ENCODE results near the gene ZNF48.
A peak's percentile ranks its signal among the peaks of the same experiment; 100 is the strongest.
"Not testable (repeated sequence)": the region's sequence is repeated elsewhere in the genome, so short reads cannot be mapped to it uniquely, and the experiment has no call there.

The ZNF48 gene

GRCh38 chr16:30378236-30379157, 16.7 kb upstream of the ZNF48 start:
- DNase-seq, result peak; percentile 100

- no peak for DNase-seq
Measured at GRCh38 chr16:30379158-30379783, 15.9 kb upstream of the ZNF48 start.

GRCh38 chr16:30380072-30380802, 15.0 kb upstream of the ZNF48 start:
- DNase-seq, result no peak

- no peak for DNase-seq
Measured at GRCh38 chr16:30380803-30381208, 14.4 kb upstream of the ZNF48 start.

- no peak for DNase-seq
Measured at GRCh38 chr16:30381291-30382041, 13.8 kb upstream of the ZNF48 start.

GRCh38 chr16:30382111-30382881, 12.9 kb upstream of the ZNF48 start, which contains the start of gene SEPTIN1:
Gene SEPTIN1 (minus strand): TSS chr16:30382561. CDS start chr16:30382542, 19 bp downstream.
- peak; percentile 51 for DNase-seq

- peak; percentile 80 for DNase-seq
Measured at GRCh38 chr16:30383521-30383920, 11.7 kb upstream of the ZNF48 start.

GRCh38 chr16:30394592-30395154, 547 bp upstream of the ZNF48 start:
- DNase-seq, result no peak

- DNase-seq, result no peak
Measured at GRCh38 chr16:30395992-30396585, 869 bp downstream of the ZNF48 start.

- DNase-seq, result not testable (repeated sequence)
Measured at GRCh38 chr16:30396627-30397026, 1.4 kb downstream of the ZNF48 start.

GRCh38 chr16:30397056-30397455, 1.8 kb downstream of the ZNF48 start:
- DNase-seq, result no peak

GRCh38 chr16:30397776-30398660, 2.8 kb downstream of the ZNF48 start:
- DNase-seq, result no peak

GRCh38 chr16:30398661-30399434, 3.6 kb downstream of the ZNF48 start:
- DNase-seq, result no peak

- DNase-seq, result no peak
Measured at GRCh38 chr16:30399435-30400186, 4.4 kb downstream of the ZNF48 start.

- no peak for DNase-seq
Measured at GRCh38 chr16:30401768-30402425, 6.7 kb downstream of the ZNF48 start.

GRCh38 chr16:30406795-30407101, 11.5 kb downstream of the ZNF48 start:
- DNase-seq, result no peak

GRCh38 chr16:30407102-30407803, 12.0 kb downstream of the ZNF48 start, which contains the start of gene ZNF771:
Gene ZNF771 (plus strand): TSS chr16:30407606. CDS start chr16:30408054, 448 bp downstream.
- DNase-seq, result peak; percentile 95
